ENCODE measurements around the gene CRYBA2.

CRYBA2 gene

DNA sequence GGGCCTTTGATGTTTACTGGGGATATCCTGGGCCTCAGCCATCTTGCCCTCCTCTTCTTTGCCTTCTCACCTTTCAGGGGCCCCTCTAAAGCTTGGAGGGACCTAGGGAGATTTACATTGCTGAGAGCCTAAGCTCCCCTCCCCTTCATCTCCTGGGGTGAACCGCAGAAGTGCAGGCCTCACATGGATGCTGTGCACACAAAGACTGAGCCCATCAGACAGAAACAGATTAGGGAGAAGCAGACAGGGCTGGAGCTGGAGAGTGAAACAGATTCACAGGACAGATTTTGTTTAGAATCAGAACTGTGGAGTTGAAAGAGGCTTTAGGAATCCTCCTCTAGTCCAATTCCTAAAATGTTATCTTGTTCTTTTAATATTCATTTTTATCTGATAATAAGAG is 37.2 kb downstream of the CRYBA2 start:
- DNase-seq (ENCODE audit: low spot score) = no peak

DNA sequence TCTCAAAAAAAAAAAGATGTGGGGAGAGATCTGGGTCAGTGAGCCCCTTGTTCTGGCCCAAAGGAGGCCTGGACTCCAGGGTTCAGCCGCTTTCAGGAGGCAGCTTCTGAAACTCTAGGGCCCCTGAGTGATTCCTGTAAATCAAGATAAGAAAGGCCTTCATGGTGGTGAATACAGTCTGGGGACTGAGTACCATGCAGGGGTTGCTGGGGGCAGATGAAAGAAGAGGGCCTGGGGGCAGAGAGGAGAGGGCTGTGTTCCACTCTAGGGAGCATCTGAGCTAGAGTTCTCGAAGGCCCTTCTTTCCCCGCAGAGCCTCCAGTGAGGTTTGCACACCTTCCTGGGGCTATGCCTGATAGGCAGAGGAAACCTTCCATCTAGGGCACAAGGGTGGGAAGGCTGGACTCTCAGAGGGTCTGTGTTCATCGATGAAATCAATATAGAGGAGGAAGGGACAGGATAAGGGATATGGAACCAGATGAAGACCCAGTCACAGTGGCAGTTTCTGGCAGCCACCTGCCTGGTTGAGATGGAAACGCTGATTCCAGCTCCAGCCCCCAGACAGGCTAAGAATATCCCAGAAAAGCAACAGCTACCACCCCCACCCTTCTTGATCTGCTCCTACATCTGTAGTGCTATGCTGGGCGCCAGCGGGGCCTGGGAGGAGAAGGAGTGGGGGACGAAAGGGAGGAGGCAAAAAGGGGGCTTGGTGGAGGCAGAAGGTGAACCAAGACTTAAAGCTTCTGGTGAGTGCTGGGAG is 38.5 kb downstream of the CRYBA2 start:
- no peak for DNase-seq (ENCODE audit: low spot score)

DNA sequence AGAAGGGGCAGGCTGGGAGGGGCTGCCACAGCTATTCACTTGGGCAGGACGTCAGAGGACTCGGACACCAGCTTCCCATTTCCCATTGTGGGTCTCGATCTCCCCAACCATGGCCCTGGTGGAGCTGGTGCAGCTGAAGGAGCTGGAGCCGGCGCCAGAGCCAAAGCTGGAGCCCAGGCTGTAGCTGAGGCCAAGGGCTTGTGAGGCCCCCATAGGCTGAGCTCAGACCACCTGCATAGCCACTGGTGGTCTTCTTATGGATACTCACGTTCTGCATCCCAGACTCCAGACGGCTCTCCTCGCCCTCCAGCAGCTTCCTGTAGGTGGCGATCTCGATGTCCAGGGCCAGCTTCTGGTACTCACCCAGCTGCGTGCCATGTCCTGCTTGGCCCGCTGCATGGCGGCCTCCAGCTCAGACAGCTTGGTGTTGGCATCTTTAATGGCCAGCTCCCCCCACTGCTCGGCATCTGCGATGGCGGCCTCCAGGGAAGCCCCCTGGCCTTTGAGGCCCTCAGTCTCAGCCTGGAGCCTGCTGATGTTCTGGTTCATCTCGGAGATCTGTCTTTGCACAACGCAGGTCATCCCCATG is 39.8 kb downstream of the CRYBA2 start:
- no peak for DNase-seq (ENCODE audit: low spot score)

DNA sequence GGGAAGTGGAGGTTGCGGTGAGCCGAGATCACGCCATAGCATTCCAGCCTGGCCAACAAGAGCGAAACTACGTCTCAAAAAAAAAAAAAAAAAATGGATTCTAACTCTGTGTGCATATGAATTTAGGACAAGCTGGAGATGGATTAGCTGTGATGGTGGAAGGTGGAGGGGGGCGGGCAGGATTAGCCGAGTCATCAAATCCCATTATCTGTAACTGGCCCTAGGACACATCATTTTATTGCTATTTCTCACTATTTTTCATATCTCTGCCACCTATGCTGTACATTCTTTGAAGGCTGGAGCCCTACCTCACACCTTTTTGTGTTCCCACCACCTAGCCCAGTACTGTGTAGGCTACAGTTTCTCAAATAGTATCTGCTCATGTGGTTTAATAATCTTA is 41.1 kb downstream of the CRYBA2 start:
- DNase-seq (ENCODE audit: low spot score) = no peak

DNA sequence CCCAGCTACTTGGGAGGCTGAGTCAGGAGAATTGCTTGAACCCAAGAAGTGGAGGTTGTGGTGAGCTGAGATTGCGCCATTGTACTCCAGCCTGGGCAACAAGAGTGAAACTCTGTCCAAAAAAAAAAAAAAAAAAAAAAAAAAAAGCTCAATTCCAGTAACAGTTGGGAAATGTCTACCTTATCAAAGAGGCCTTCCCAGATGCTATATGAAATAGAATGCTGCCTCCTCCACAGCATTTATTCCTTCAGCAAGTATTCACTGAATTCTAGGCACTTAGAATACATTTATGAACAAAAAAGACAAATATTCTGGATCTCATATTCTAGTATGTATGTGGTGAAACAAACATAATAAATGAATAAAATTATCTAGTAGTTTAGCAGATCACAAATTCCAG is 46.6 kb downstream of the CRYBA2 start:
- no peak for DNase-seq (ENCODE audit: low spot score)

DNA sequence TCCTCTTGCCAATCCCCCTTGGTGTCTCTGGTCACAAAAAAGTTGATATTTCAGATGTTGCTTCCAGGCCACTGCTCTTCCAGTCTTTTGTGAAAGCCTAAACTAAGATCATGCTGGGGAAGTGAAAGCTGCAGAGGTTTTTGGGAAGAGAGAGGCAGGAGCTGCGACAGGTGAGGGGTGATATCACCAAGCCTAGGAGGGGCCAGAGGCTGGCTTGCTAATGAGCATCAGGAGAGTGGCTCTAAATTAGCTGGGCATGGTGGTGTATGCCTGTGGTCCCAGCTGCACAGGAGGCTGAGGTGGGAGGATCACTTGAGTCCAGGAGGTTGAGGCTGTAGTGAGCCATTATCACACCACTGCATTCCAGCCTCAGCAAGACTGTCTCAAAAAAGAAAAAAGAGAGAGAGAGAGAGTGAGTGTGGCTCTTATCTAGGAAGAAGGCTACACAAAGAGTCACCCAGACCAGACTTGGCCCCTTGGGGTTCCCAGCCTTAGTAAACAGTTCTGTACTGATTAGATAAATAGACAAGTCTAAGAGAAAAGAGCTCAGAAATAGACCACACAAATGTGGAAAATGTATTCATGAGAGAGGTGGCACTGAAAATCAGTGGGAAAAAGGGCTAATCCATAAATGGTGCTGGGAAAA is 48.3 kb downstream of the CRYBA2 start:
- DNase-seq (ENCODE audit: low spot score) = no peak

Data from NAMALWA (cell line).